ENCODE measurements around the gene RUNX3.

- no peak for TF ChIP-seq POLR2AphosphoS5 (IDR thresholded peaks at IDR 0.05)
- no peak for TF ChIP-seq POLR2A (IDR thresholded peaks at IDR 0.05)
Measured at GRCh38 chr1:24872061-24872850, 57.8 kb downstream of the RUNX3 start.

All from sigmoid colon (tissue), 4 donors.